Measurements from ENCODE around the gene MICALL2. TPM values are rescaled to one million over a fixed set of nuclear protein-coding genes. Genes with fewer than 3 reads are reported as not detected.

MICALL2 gene
- total RNA-seq, 1 experiment from 2014 or later, result 15.7 TPM

GRCh38 chr7:1408466-1408865 is 50.8 kb downstream of the MICALL2 start:
- TF ChIP-seq SP1 (CRISPR knock-in tag; conservative IDR thresholded peaks at IDR 0.05), result no peak
- no peak for TF ChIP-seq ZNF396 (CRISPR knock-in tag; IDR thresholded peaks at IDR 0.05; ENCODE audit: borderline replicate concordance)
- TF ChIP-seq SOX15 (CRISPR knock-in tag; IDR thresholded peaks at IDR 0.05), result no peak
- no peak for TF ChIP-seq ERG (CRISPR knock-in tag; IDR thresholded peaks at IDR 0.05)
- TF ChIP-seq HMGA2 (CRISPR knock-in tag; IDR thresholded peaks at IDR 0.05), result no peak
- TF ChIP-seq TEAD1 (CRISPR knock-in tag; IDR thresholded peaks at IDR 0.05), result no peak
- TF ChIP-seq TEAD4 (CRISPR knock-in tag; IDR thresholded peaks at IDR 0.05), result no peak
- TF ChIP-seq ZNF416 (CRISPR knock-in tag; IDR thresholded peaks at IDR 0.05), result no peak
- no peak for TF ChIP-seq CREB1 (CRISPR knock-in tag; IDR thresholded peaks at IDR 0.05)
- no peak for TF ChIP-seq ETV6 (CRISPR knock-in tag; IDR thresholded peaks at IDR 0.05)
- TF ChIP-seq AR (CRISPR knock-in tag; IDR thresholded peaks at IDR 0.05), result no peak
- TF ChIP-seq EMX1 (CRISPR knock-in tag; IDR thresholded peaks at IDR 0.05), result no peak
- POLR2A ChIA-PET, result no interaction called here
- CTCF ChIA-PET, result interaction anchor here (1.2 to 2.8 kb wide), 3 partner anchors 11 to 39 kb away, joined by 4 to 12 read pairs (median 11); no protein-coding TSS in a partner anchor
- no peak for DNase-seq (ENCODE audit: low spot score)
- Mint-ChIP-seq H3K27ac (no peak overlapping the region), H3K4me3 (no peak overlapping the region), H3K4me1 (peaks cover 11% of the 10 kb centered on the region), H3K9me3 (no peaks in the 10 kb centered on the region), H3K27me3 (ENCODE audit: low read depth) (peaks cover 28% of the 10 kb centered on the region), H3K36me3 (no peaks in the 10 kb centered on the region)
- ATAC-seq, result no peak

GRCh38 chr7:1407892-1408291 is 51.4 kb downstream of the MICALL2 start:
- DNase-seq (ENCODE audit: low spot score), result no peak
- CTCF ChIA-PET, result interaction anchor here (0.9 to 2.8 kb wide), 4 partner anchors 12 to 39 kb away, joined by 3 to 12 read pairs (median 8); no protein-coding TSS in a partner anchor
- peaks cover 28% of the 10 kb centered on the region for H3K27me3 Mint-ChIP-seq (ENCODE audit: low read depth)

More at GRCh38 chr7:1407892-1408291, 51.4 kb downstream of the MICALL2 start:
- no peak overlapping the region for H3K4me3 Mint-ChIP-seq
- H3K9me3 Mint-ChIP-seq, result no peaks in the 10 kb centered on the region
- H3K4me1 Mint-ChIP-seq, result peaks cover 11% of the 10 kb centered on the region
- ATAC-seq, result no peak
- no peaks in the 10 kb centered on the region for H3K36me3 Mint-ChIP-seq
- POLR2A ChIA-PET, result no interaction called here
- TF ChIP-seq NFE2L1 (CRISPR knock-in tag; IDR thresholded peaks at IDR 0.05), result no peak
- no peak for TF ChIP-seq E2F1 (CRISPR knock-in tag; IDR thresholded peaks at IDR 0.05)
- no peak for TF ChIP-seq IRF1 (CRISPR knock-in tag; IDR thresholded peaks at IDR 0.05)
- no peak for TF ChIP-seq FOXP4 (CRISPR knock-in tag; IDR thresholded peaks at IDR 0.05)
- TF ChIP-seq SOX15 (CRISPR knock-in tag; IDR thresholded peaks at IDR 0.05), result no peak
- no peak for TF ChIP-seq ZMAT4 (CRISPR knock-in tag; IDR thresholded peaks at IDR 0.05)
- TF ChIP-seq JAZF1 (CRISPR knock-in tag; IDR thresholded peaks at IDR 0.05), result no peak
- TF ChIP-seq MYBL2 (CRISPR knock-in tag; IDR thresholded peaks at IDR 0.05), result no peak
- no peak for TF ChIP-seq ZNF396 (CRISPR knock-in tag; IDR thresholded peaks at IDR 0.05; ENCODE audit: borderline replicate concordance)
- no peak for TF ChIP-seq GABPB1 (CRISPR knock-in tag; IDR thresholded peaks at IDR 0.05)
- TF ChIP-seq TCF7 (CRISPR knock-in tag; IDR thresholded peaks at IDR 0.05; ENCODE audit: low read depth), result no peak
- no peak for TF ChIP-seq E2F4 (CRISPR knock-in tag; IDR thresholded peaks at IDR 0.05; ENCODE audit: borderline replicate concordance, low read depth)
- H3K27ac Mint-ChIP-seq, result no peak overlapping the region
